Colonic mucosa (tissue), 4 donors: ENCODE data around the gene WDR48. TPM values are rescaled to one million over a fixed set of nuclear protein-coding genes. Genes with fewer than 3 reads are reported as not detected.

Source experiments
- DNase-seq: peaks from one replicate; pipeline ENCODE4 v3.0.0-alpha.2; 2020
- H3K27ac ChIP-seq: fragments of 200-600 bp; one replicate; pipeline ENCODE4 v1.8.0; 2021
- H3K27me3 ChIP-seq: fragments of 200-600 bp; one replicate; pipeline ENCODE4 v1.8.0; 2021
- H3K36me3 ChIP-seq: fragments of 200-600 bp; one replicate; pipeline ENCODE4 v1.8.0; 2021
- H3K4me1 ChIP-seq: fragments of 200-600 bp; one replicate; pipeline ENCODE4 v1.8.0; 2021; ENCODE audit warnings: mild to moderate bottlenecking
- H3K4me3 ChIP-seq: fragments of 200-600 bp; one replicate; pipeline ENCODE4 v1.8.0; 2021
- H3K9ac ChIP-seq, 2 donors: one replicate each; pipeline ENCODE4 v1.7.0; 2013; ENCODE audit warnings: control low read depth in 2 of 2, low read depth in 2 of 2, low read length in 2 of 2
- H3K9me3 ChIP-seq: fragments of 200-600 bp; one replicate; pipeline ENCODE4 v1.8.0; 2021
- intact Hi-C: fragments of 100-400 bp; cut with DNase I; formaldehyde crosslinking; loops from one replicate; pipeline ENCODE4 v1.14.1; 2022
- microRNA-seq: library from miRNA; unstranded; fragments of <30 nt; microRNA quantifications from one replicate; pipeline ENCODE4, GENCODE V29; 2019
- total RNA-seq, 2 donors: library from RNA; stranded (reverse); fragmentation: NEBNext Ultra II Directional in 1 of 2; extraction: Animal tissue kit (Norgen Biotek cat#: 25700) in 1 of 2; gene quantifications; one replicate each; pipeline ENCODE4 v1.2.1, GENCODE V29; 2021
- TF ChIP-seq, protein P1 (sequence below): fragments of 200-600 bp; IDR thresholded peaks from one replicate; pipeline ENCODE4 v1.8.0; 2022; ENCODE audit warnings: antibody characterized with exemption, mild to moderate bottlenecking
- donor health status: healthy.
- donor health status: DM: no; HTN: no; CAD: no.
- donor health status: DM: no; HTN: no; CAD: no.

Gene WDR48
- total RNA-seq, 2 donors from 2014 or later, result 26.1 to 51.2 TPM

DNA sequence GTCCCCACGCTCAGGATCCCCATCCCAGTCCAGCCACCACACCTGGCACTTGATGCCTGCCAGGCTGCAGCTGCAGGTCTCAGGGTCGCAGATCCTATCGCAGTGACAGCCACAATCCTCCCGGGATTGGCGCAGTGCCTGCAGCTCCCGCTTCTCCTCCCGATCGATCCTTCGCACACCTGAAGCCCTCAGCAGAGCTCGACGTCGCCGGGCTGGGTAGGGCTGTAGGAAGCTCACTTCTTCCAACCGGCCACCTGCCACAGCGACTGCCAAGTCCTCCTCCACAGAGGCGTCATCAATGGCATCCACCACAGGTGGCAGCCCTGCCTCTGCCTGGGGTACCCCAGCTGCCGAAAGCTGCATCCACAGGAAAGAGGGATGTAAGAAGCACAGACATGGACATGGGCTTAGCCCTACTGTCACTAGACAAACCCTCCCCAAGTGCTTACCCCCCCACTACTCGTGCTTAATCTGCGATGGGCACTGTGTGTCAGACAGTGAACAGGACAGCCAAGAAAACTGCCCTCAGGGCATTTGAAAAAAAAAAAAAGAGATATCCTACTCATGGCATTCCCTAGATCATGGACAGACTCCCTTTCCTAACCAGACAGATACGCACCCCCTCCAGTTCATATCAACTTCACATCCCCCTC is 92.4 kb downstream of the WDR48 start:
- Histone ChIP-seq H3K27ac (no peak overlapping the region), H3K36me3 (peaks cover 33% of the 10 kb centered on the region), H3K9ac (no peak overlapping the region), H3K4me3 (no peak overlapping the region), H3K27me3 (no peaks in the 10 kb centered on the region), H3K4me1 (peaks cover 43% of the 10 kb centered on the region), H3K9me3 (no peaks in the 10 kb centered on the region)
- DNase-seq, result no peak
- TF ChIP-seq, protein P1, sequence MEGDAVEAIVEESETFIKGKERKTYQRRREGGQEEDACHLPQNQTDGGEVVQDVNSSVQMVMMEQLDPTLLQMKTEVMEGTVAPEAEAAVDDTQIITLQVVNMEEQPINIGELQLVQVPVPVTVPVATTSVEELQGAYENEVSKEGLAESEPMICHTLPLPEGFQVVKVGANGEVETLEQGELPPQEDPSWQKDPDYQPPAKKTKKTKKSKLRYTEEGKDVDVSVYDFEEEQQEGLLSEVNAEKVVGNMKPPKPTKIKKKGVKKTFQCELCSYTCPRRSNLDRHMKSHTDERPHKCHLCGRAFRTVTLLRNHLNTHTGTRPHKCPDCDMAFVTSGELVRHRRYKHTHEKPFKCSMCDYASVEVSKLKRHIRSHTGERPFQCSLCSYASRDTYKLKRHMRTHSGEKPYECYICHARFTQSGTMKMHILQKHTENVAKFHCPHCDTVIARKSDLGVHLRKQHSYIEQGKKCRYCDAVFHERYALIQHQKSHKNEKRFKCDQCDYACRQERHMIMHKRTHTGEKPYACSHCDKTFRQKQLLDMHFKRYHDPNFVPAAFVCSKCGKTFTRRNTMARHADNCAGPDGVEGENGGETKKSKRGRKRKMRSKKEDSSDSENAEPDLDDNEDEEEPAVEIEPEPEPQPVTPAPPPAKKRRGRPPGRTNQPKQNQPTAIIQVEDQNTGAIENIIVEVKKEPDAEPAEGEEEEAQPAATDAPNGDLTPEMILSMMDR, result no peak
- intact Hi-C loops, result loop anchor here (5.0 kb wide), 1 partner anchor 33 kb away; no protein-coding TSS in a partner anchor

DNA sequence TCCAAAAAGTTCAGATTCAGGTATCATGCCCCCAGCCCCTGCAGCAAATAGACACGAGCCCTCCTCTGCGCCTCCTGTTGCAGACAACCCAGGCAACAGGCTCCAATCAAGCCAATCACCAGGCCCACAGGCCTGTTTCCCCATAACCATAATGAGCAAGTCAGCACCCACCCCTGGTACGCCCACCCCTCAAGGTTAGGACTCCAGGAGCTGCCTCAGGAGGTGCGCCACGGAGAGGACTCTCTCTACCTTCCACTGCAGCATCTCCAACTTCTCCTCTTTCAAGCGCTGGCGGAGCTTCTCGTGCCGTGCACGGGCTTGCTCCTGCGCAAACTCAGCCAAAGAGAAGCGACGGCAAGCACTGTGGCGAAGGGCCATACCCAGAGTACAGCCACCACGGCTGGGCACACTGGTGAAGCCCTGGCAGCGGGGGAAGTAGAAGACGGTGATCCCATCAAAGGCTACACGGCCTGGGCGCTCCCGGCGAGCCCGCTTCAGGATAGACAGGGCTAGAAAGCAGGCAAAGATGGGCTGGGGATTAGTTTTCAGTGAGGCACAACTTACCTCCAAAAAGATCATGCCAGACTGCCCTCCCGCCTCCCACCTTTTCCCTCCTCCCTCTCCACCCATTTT is 93.0 kb downstream of the WDR48 start:
- H3K27me3 ChIP-seq, result no peaks in the 10 kb centered on the region
- no peak overlapping the region for H3K4me3 ChIP-seq
- H3K4me1 ChIP-seq, result peaks cover 48% of the 10 kb centered on the region
- no peak overlapping the region for H3K9ac ChIP-seq
- peaks cover 33% of the 10 kb centered on the region for H3K36me3 ChIP-seq
- intact Hi-C loops, result loop anchor here (5.0 kb wide), 1 partner anchor 32 kb away; no protein-coding TSS in a partner anchor
- H3K27ac ChIP-seq, result no peak overlapping the region
- no peaks in the 10 kb centered on the region for H3K9me3 ChIP-seq
- DNase-seq, result no peak
- TF ChIP-seq, protein P1, result no peak

DNA sequence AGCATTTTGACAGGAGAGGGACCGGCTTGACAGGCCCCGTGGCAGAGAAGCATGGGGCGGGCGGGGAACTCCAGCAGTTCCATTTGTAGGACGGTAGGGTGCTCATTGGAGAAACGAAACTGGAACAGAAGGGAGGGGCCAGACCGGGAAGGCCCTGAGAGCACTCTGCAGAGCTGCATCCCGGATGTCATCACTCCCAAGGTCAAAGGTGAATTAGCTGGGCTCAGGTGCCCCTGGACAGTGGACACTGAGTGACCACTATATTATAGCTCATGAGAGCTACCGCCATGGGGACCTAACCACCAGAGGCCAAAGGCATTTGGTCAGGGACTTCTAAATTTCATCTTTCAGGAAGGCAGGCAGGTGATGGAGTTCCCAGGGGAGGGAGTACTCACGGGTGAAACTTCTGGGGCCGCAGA is 94.3 kb downstream of the WDR48 start:
- peaks cover 50% of the 10 kb centered on the region for H3K4me1 ChIP-seq
- TF ChIP-seq, protein P1, result peak; percentile 36
- H3K27me3 ChIP-seq, result no peaks in the 10 kb centered on the region
- H3K36me3 ChIP-seq, result peaks cover 33% of the 10 kb centered on the region
- no peaks in the 10 kb centered on the region for H3K9me3 ChIP-seq
- DNase-seq, result peak; percentile 82
- H3K27ac ChIP-seq, result peak overlapping the region; percentile 70
- H3K4me3 ChIP-seq, result no peak overlapping the region
- intact Hi-C loops, result no loop called here
- peak overlapping the region; percentile 44 to 82 for H3K9ac ChIP-seq

Small RNA genes within 50 kb of the gene (microRNA-seq; reads per million reads assigned to microRNA genes)
- gene MIR6822, result not detected

Other genes with a start within 250 kb of the WDR48 start
- gene SCN10A, start 235.8 kb upstream of the WDR48 start, total RNA-seq, result not detected
- under 1 TPM; 0.05 to 0.61 TPM for gene SCN11A, start 72 bp upstream of the WDR48 start, total RNA-seq
- 100 to 1,000 TPM in 1 of 2 donors, 10 to 100 TPM in 1; 84.2 to 106 TPM for gene GORASP1, start 55.6 kb downstream of the WDR48 start, total RNA-seq
- gene TTC21A, start 55.7 kb downstream of the WDR48 start, total RNA-seq, result 1 to 10 TPM; 2.8 to 6.1 TPM
- 10 to 100 TPM; 11.2 to 26.6 TPM for gene CSRNP1, start 101.6 kb downstream of the WDR48 start, total RNA-seq
- not detected for gene XIRP1, start 140.6 kb downstream of the WDR48 start, total RNA-seq
- under 1 TPM; 0.57 to 0.66 TPM for gene CX3CR1, start 228.0 kb downstream of the WDR48 start, total RNA-seq